Stimulated activated CD8-positive, alpha-beta memory T cell treated with anti-CD3 and anti-CD28 coated beads, Interleukin-15, amount 100 ng/mL, for 48 hours (primary cell): ENCODE measurements around the gene KCNMA1.
"Not testable (repeated sequence)": the region's sequence is repeated elsewhere in the genome, so short reads cannot be mapped to it uniquely, and the experiment has no call there.

Source experiments
- DNase-seq, 2 donors: peaks; one replicate each; pipeline ENCODE4 v3.0.0-alpha.2; 2020; ENCODE audit warnings: low read depth in 2 of 2

The KCNMA1 gene

DNA sequence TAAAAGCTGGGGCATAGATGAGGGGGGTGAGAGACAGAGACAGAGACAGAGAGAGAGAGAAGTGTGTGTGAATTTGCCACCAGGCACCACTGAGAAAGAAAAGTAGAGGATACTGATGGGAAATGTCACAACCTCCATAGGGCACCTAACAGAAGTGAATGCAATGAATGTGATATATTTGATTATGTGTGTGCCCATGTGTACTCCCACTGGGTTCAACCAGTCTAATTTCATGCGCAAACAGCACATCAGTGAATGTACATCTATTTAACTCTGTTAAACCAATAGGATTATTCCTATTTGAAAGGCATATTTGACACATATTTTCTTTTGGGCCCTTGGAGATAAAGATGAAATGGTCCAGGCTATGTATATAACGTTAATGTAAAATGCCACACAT, 241.3 kb downstream of the KCNMA1 start:
- no peak for DNase-seq

GRCh38 chr10:77393821-77394501, 243.6 kb downstream of the KCNMA1 start:
- no peak for DNase-seq

- no peak for DNase-seq
Measured at GRCh38 chr10:77393411-77393810, 244.2 kb downstream of the KCNMA1 start.

DNA sequence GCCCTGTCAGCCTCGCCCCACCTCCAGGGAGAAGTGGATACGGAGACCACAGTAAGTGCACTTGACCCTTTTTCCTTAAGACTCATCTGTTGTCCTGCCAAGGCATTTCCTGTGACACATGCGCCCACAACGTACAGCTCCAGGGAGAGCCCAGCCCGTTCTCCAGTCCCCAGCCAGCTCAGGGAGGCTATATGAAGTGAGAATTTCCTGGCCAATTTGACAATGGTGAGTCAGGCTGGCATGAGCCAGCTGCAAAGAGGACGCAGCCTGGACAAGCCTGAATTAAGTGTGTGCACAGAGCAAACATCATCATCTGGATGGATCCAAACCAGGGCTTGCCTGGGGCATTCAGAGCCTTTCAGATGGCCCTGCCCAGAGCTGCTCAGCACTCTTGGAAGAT, 244.8 kb downstream of the KCNMA1 start:
- DNase-seq = no peak

DNA sequence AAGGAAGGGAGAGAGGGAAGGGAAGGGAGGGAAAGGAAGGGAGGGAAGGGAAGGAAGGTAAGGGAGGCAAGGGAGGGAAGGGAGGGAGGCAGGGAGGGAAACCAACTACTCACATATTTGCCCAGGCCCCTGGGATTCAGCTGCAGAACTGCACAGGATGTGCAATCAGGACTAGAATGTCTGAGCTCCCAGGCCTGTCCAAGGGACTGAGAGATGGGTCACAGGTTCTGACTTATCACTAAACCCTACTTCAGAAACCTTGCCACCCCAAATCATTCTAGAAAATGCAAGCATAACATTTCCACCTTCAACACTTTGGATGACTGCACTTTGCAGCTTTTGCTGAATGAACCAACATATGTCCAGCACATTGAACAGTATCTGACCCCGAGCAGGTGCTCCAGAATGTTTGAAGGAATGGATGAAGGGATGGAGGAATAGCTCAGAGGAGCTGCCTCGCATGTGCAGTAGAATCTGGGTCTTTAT, 245.3 kb downstream of the KCNMA1 start:
- no peak for DNase-seq

- peak in 1 of 2 donors; percentile 8 for DNase-seq
Measured at GRCh38 chr10:77391605-77392235, 245.9 kb downstream of the KCNMA1 start.

DNA sequence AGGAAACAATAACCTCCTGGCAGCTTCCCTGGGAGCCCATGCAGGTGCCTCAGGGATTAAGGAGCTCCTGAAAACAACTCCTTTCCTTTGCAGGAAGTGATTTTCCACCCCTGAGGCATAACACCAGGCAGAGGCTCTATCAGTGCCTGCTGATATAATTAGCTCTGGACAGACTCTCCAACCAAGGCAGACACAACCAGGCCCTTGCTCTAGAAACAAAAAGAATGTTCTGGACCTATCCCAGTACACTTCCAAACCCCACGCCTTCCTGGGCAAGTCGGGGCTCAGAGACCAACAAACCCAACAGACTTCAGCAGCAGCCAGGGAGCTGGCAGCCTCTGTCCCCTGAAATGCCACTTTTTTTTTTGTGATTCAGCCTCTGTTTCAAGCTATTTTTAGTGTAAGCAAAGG, 247.1 kb downstream of the KCNMA1 start:
- no peak for DNase-seq

DNA sequence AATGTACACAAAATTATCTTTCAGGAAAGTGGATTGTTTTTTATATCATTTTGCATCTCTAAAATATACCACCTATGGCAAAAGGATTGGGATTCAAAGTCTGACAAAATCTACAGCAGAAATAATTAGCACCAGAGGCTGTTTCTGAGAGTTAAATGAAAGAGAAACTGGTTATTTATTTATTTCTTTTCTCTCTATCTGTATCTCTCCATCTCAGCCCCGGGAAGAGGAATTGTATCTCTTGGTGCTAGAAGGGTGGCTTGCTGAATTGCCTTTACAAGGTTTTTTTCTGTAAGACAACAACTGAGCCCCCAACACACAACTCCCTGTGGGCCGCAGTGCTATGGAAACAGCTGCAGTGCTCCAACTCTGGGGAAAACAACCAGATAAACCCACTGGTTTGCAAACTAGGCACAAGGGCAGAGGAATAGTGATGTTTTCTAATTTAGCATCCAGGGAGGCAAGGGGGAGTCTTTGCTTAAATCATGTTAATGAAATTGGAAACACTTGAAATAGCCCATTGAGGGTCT, 249.0 kb downstream of the KCNMA1 start:
- DNase-seq = no peak

- not testable (repeated sequence) for DNase-seq
Measured at GRCh38 chr10:77387701-77388100, 249.9 kb downstream of the KCNMA1 start.

GRCh38 chr10:77387247-77387646, 250.4 kb downstream of the KCNMA1 start:
- DNase-seq = no peak

GRCh38 chr10:77386838-77387237, 250.8 kb downstream of the KCNMA1 start:
- DNase-seq = no peak

GRCh38 chr10:77386365-77386764, 251.2 kb downstream of the KCNMA1 start:
- DNase-seq = no peak

DNA sequence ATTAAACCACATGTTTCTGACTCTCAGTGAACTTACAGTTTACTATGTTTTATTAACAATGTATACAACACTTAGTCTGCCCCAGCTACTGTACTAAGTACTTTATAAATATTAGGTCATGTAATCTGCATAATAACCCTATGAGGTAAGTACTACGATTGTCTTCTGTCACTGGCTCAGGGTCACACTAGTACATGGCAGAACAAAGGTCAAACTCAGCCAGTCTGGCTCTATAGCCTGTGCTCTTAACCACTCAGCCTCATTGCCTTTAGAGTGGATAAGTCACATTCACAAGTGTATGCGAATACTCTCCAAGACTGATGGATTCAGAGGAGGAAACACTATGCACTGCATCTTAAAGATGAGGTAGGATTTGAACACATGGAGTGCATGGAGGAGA, 252.3 kb downstream of the KCNMA1 start:
- DNase-seq = no peak

DNA sequence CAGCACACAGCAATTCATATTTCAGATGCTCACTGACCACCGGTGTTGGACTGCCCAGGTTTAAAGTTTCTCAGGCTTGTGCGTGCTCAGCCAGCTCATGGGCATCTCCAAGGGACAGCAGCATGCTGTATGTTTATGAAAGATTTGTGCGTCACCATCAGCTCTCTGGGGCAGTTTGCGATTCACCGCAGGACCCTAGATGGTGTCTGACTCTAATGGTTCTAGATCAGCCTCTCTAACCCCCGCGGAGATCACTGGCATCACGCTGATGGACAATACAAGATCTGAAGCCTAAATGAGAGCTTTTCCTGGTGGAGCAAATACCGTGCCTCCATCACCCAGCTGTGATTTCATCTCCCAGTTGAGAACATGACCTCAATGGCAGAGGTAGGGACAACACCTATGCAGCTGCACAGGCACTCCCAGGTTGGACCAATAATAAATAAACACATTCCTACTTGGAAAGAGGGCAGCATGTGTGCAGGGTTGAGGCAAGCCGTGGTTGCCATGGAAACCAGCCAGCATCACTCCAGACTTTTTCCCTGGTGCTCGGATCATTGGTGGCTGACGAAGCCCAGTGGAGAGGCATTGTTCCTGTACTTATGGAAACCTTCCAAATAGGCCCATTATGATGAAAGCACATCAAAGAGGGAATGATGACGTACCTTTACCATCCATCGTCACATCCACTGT, 253.6 kb downstream of the KCNMA1 start:
- DNase-seq = no peak

GRCh38 chr10:77381750-77382149, 255.9 kb downstream of the KCNMA1 start:
- DNase-seq = no peak

DNA sequence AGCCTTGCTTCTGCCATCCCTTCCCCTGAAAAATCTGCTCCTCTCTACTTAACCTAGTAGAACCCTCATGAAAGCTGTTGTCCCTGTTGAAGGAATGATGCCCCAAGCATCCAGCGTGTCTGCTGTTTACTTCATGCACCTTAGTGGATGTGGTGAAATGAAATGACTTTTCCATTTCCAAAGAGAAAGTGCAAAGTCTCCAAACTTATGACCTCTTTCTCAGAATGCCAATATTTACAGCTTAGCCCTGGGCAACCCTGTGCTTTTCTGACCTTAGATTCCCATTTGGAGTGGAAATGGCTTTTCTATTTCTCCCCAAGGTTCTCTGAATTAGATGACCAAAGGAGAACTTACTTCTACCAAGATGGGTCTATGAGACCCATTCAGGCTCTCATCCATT, 256.9 kb downstream of the KCNMA1 start:
- DNase-seq = no peak

GRCh38 chr10:77380191-77380590, 257.4 kb downstream of the KCNMA1 start:
- DNase-seq = no peak

- DNase-seq = no peak
Measured at GRCh38 chr10:77378366-77379349, 258.9 kb downstream of the KCNMA1 start.

DNA sequence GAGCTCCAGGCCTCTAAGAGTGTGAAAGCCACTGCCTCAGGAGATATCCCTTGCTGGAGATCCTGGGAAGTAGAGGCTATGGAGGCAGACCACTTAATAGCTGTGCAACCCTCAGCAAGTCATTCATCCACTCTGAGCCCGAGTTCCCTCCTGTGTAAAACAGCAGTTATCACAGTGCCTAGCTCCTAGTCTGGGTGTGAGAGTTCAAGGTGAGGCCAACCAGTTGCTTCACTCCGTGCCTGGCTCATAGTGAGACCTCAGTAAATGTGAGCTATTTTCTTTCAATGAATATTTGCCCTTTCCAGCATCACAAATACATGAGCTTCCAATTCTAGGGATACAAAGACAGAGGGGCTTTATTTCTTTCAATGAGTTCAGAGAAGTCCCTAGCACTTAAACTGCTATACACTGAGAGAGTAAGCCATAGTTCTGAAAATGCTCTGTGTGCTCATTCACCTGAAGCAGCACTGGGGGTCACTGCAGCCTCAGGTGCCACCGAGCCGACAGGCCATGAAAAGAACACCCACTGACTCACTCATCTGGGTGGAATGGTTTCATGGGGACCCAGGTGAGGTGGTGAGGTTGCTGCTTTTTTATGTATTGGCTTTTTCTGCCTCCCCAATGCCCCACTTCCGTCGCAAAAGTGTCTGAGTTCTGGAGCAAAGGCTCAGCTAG, 259.8 kb downstream of the KCNMA1 start:
- no peak for DNase-seq

DNA sequence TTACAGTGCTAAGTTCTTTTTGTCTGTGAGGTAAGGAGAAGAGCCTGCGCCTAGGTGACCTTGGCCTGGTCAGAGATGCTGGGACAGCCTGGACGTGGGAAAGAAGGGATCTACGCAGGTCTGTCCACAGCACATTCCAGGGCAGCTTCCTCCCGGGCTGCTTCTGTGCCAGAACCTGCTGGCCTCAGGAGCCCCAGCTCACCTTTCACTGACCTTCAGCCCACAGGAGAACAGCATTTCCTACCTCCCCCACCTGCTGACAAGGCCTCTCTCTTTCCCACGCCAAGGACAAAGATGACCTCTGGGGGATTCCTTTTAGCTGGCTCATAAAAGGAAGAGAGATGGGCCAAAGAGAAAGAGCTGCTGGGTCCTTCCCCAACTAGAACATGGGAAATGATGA, 260.6 kb downstream of the KCNMA1 start:
- DNase-seq = no peak

DNA sequence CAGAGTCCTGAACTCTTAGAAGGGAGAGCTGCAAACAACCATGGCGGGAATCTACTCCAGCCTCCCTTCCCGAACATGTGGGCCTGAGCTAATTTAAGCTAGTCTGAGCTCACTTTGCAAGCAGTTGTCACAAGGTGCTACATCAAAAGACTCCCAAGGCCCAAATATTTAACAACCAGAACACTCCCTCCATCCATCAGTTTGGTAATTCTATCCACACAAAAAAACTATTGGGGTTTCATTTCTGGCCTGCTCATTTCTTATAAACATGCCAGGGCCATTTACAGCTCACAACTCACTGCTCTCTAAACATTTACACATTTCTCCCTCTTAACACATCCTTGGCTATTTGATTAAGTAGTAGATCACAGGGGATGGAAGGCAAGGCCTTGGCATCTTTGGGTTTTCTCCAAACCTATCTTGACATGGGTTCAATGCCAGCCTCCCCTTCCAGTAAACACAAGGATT, 263.4 kb downstream of the KCNMA1 start:
- no peak for DNase-seq
